Activated naive CD4-positive, alpha-beta T cell treated with anti-CD3 and anti-CD28 coated beads for 36 hours (primary cell): ENCODE results near the gene ZDHHC11B. TPM values are rescaled to one million over a fixed set of nuclear protein-coding genes. Genes with fewer than 3 reads are reported as not detected.
"Not testable (repeated sequence)": the region's sequence is repeated elsewhere in the genome, so short reads cannot be mapped to it uniquely, and the experiment has no call there.

ENCODE experiments used
- CTCF ChIA-PET: fragments of 350-600 bp; sonication (Branson Sonifier 250); formaldehyde crosslinking; loops from one replicate; lab custom pipeline; 2021; ENCODE audit warnings: antibody characterized with exemption; lab: Charles Lee
- DNase-seq: peaks from one replicate; pipeline ENCODE4 v3.0.0-alpha.2; 2020
- H3K27ac Mint-ChIP-seq: one replicate; pipeline ENCODE4 v1.8.0; 2021; ENCODE audit warnings: mild to moderate bottlenecking, mixed read lengths
- H3K27me3 Mint-ChIP-seq: one replicate; pipeline ENCODE4 v1.8.0; 2021; ENCODE audit warnings: low read depth, mixed read lengths
- H3K36me3 Mint-ChIP-seq: one replicate; pipeline ENCODE4 v1.8.0; 2021; ENCODE audit warnings: low read depth, mixed read lengths
- H3K4me1 Mint-ChIP-seq: one replicate; pipeline ENCODE4 v1.8.0; 2021; ENCODE audit warnings: low read depth, mixed read lengths
- H3K4me3 Mint-ChIP-seq: one replicate; pipeline ENCODE4 v1.8.0; 2021; ENCODE audit warnings: mild to moderate bottlenecking, moderate library complexity, mixed read lengths
- H3K9me3 Mint-ChIP-seq: one replicate; pipeline ENCODE4 v1.8.0; 2021; ENCODE audit warnings: mixed read lengths
- intact Hi-C: fragments of 100-400 bp; cut with micrococcal nuclease; formaldehyde crosslinking; loops from one replicate; pipeline ENCODE4 v1.15.1; 2023
- total RNA-seq, 2 experiments: library from RNA; stranded (reverse); gene quantifications; one replicate each; pipeline ENCODE4 v1.2.3, GENCODE V29; 2021

The ZDHHC11B gene
- total RNA-seq, 2 experiments from 2014 or later = not detected

GRCh38 chr5:801472-801871, 16.9 kb upstream of the ZDHHC11B start:
- peaks cover 13% of the 10 kb centered on the region for H3K9me3 Mint-ChIP-seq
- no peak for DNase-seq
- H3K36me3 Mint-ChIP-seq = peaks cover 1% of the 10 kb centered on the region
- H3K4me3 Mint-ChIP-seq = no peak overlapping the region
- no peaks in the 10 kb centered on the region for H3K27me3 Mint-ChIP-seq
- intact Hi-C loops = no loop called here
- CTCF ChIA-PET = no interaction called here
- no peak overlapping the region for H3K27ac Mint-ChIP-seq
- no peaks in the 10 kb centered on the region for H3K4me1 Mint-ChIP-seq

GRCh38 chr5:801055-801454, 16.5 kb upstream of the ZDHHC11B start:
- H3K36me3 Mint-ChIP-seq, DNase-seq, CTCF ChIA-PET, H3K27ac Mint-ChIP-seq, H3K4me3 Mint-ChIP-seq, H3K4me1 Mint-ChIP-seq, H3K27me3 Mint-ChIP-seq, intact Hi-C loops: not testable (repeated sequence)
- H3K9me3 Mint-ChIP-seq = peaks cover 13% of the 10 kb centered on the region

DNA sequence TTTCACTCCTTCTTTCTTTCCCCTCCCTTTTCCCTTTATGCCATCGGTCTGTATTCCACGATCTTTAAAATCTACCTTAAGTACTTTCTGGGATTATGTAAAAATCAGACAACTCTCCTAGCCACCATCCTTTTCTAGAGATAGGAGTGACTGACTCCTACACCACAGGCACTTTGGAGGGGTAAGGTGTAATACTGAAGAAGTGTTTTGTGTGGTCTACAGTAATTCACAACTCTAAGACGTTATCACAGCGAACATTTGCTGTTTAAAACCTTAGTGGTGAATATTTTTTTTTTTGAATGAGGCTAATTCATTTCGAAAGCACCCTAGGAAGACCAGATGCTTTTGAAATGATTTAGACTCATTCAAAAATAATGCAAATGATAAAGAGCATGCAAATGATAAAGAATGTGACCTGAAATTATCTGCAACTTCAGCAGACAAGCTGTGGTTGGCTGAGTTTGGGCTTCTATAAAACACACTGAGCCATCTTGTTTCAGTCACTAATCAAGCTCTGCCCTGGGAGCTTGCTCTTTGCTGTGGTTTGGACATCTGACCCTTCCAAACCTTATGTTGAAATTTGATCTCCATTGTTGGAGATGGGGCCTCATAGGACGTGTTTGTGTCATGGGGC, 14.1 kb upstream of the ZDHHC11B start:
- H3K27me3 Mint-ChIP-seq, DNase-seq, H3K4me1 Mint-ChIP-seq, CTCF ChIA-PET, H3K4me3 Mint-ChIP-seq, H3K36me3 Mint-ChIP-seq, H3K27ac Mint-ChIP-seq, intact Hi-C loops: not testable (repeated sequence)
- peaks cover 16% of the 10 kb centered on the region for H3K9me3 Mint-ChIP-seq

- H3K4me1 Mint-ChIP-seq, H3K4me3 Mint-ChIP-seq, H3K27ac Mint-ChIP-seq, DNase-seq, intact Hi-C loops, CTCF ChIA-PET, H3K27me3 Mint-ChIP-seq, H3K36me3 Mint-ChIP-seq: not testable (repeated sequence)
- H3K9me3 Mint-ChIP-seq = peaks cover 18% of the 10 kb centered on the region
Observed at GRCh38 chr5:797986-798385, 13.5 kb upstream of the ZDHHC11B start.

DNA sequence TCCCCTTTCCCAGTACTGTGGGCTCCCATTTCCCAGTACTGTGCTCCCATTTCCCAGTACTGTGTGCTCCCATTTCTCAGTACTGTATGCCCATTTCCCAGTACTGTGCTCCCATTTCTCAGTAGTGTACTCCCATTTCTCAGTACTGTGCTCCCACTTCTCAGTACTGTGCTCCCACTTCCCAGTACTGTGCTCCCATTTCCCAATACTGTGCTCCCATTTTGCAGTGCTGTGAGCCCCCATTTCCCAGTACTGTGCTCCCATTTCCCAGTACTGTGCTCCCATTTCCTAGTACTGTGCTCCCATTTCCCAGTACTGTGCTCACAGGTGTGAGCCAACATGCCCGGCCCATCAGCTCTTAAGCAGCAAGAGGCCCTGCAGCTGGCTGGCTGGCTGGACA, 11.3 kb upstream of the ZDHHC11B start:
- CTCF ChIA-PET, H3K4me3 Mint-ChIP-seq, H3K36me3 Mint-ChIP-seq, DNase-seq, H3K4me1 Mint-ChIP-seq, H3K27ac Mint-ChIP-seq, intact Hi-C loops, H3K27me3 Mint-ChIP-seq: not testable (repeated sequence)
- peaks cover 14% of the 10 kb centered on the region for H3K9me3 Mint-ChIP-seq

- H3K27ac Mint-ChIP-seq, H3K27me3 Mint-ChIP-seq, H3K4me3 Mint-ChIP-seq, intact Hi-C loops, H3K36me3 Mint-ChIP-seq, H3K4me1 Mint-ChIP-seq, DNase-seq, CTCF ChIA-PET: not testable (repeated sequence)
- peaks cover 22% of the 10 kb centered on the region for H3K9me3 Mint-ChIP-seq
Observed at GRCh38 chr5:794948-795347, 10.4 kb upstream of the ZDHHC11B start.

GRCh38 chr5:788703-789102, 4.2 kb upstream of the ZDHHC11B start:
- H3K4me3 Mint-ChIP-seq, H3K36me3 Mint-ChIP-seq, CTCF ChIA-PET, H3K27ac Mint-ChIP-seq, H3K4me1 Mint-ChIP-seq, DNase-seq, H3K27me3 Mint-ChIP-seq, intact Hi-C loops: not testable (repeated sequence)
- peaks cover 17% of the 10 kb centered on the region for H3K9me3 Mint-ChIP-seq

- H3K27me3 Mint-ChIP-seq, intact Hi-C loops, H3K36me3 Mint-ChIP-seq, H3K4me3 Mint-ChIP-seq, CTCF ChIA-PET, H3K27ac Mint-ChIP-seq, DNase-seq, H3K4me1 Mint-ChIP-seq: not testable (repeated sequence)
- H3K9me3 Mint-ChIP-seq = peaks cover 11% of the 10 kb centered on the region
Observed at GRCh38 chr5:787857-788233, 3.3 kb upstream of the ZDHHC11B start.

DNA sequence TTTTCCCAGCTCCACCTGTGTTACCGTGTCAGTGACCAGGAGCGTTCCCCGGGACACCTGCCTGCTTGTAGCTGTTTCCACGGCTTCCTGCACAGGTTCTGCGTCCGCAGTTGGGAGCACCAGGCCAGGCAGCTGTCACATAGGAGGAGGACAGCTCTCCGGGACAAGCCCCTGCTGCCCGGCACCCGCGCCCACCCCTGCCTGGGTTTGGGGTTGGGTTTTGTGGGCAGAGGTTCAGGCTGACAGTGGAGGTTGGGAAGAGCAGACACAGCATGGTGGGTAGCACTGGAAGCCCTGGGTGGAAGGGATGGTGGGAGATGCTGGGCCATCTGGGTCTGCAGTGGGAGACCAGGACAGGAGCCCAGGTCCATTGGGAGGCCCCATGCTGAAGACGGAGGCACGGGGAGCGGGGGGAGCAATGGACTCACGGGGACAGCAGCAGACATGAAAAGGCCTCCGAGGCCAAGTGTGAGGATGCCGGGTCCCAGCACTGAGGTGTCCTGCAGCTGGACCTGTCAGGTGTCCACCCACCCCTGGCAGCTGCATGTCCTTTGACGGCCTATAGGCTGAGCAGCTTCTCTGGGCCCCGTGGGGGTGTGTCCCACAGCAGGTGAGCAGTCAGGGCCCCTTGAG, 2.8 kb upstream of the ZDHHC11B start:
- CTCF ChIA-PET = not testable (repeated sequence)

DNA sequence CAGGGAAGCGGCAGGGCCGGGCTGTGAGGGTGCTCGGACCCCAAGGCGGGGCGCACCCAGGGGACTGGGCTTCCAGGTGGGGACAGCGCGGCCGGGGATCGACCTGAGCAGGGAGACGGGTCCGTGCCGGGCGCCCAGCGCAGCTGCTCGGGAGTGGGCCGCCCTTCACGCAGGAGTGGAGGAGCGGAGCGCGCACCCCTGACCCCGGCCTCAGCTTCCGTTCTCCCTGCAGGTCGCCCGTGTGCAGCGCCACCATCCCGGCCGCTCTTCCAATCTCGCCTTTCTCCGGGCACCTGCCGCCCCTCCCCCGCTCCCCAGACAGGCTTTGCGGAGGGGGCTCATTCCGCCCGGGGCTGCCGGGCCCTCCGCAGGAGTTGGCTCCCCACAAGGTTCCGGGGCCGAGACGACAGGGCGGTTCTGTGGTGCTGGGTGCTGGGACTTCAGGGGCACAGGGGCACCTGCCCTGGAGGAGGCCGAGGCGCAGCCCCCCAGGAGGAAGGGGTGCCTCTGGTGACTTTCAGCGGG, 714 bp upstream of the ZDHHC11B start:
- H3K9me3 Mint-ChIP-seq, DNase-seq, CTCF ChIA-PET, H3K36me3 Mint-ChIP-seq, H3K4me1 Mint-ChIP-seq, intact Hi-C loops, H3K27me3 Mint-ChIP-seq, H3K27ac Mint-ChIP-seq: not testable (repeated sequence)
- H3K4me3 Mint-ChIP-seq = peak overlapping the region; percentile 65

More for the DNA sequence above, 2.8 kb upstream of the ZDHHC11B start:
- H3K27ac Mint-ChIP-seq, H3K4me1 Mint-ChIP-seq, H3K27me3 Mint-ChIP-seq, intact Hi-C loops, H3K36me3 Mint-ChIP-seq, DNase-seq, H3K4me3 Mint-ChIP-seq: not testable (repeated sequence)
- peaks cover 11% of the 10 kb centered on the region for H3K9me3 Mint-ChIP-seq

DNA sequence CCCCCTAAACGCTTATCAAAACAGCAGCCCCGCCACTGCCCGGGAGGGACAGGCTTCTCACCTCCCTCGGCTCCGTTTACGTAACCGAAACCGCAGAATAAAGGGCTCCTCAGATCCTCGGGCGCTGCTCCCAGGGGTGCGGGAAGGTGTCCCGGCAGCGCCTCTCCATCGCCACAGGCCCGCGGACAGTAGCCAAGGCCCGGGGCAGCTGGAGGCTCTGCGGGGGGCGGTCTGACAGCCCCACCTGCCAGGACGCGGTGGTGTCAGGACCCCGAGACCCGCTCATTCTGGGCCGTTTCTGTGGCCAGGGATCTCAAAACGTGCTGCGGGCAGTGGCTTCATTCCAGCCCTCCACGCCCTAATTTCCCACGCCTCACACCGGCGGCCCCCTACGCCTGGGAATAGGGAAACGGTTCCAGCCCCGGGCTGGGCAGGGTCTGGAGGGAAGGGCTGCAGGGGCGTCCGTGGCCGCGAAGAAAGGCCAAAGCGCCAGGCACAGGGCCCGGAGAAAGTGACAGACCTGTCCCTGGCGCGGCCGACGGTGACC, 575 bp downstream of the ZDHHC11B start:
- peak overlapping the region; percentile 1 for H3K4me3 Mint-ChIP-seq
- H3K4me1 Mint-ChIP-seq, CTCF ChIA-PET, H3K36me3 Mint-ChIP-seq, H3K27ac Mint-ChIP-seq, DNase-seq, H3K27me3 Mint-ChIP-seq, H3K9me3 Mint-ChIP-seq: not testable (repeated sequence)
- intact Hi-C loops = loop anchor here (5.0 kb wide), 1 partner anchor 172 kb away; the partner anchor contains the start of gene CEP72

DNA sequence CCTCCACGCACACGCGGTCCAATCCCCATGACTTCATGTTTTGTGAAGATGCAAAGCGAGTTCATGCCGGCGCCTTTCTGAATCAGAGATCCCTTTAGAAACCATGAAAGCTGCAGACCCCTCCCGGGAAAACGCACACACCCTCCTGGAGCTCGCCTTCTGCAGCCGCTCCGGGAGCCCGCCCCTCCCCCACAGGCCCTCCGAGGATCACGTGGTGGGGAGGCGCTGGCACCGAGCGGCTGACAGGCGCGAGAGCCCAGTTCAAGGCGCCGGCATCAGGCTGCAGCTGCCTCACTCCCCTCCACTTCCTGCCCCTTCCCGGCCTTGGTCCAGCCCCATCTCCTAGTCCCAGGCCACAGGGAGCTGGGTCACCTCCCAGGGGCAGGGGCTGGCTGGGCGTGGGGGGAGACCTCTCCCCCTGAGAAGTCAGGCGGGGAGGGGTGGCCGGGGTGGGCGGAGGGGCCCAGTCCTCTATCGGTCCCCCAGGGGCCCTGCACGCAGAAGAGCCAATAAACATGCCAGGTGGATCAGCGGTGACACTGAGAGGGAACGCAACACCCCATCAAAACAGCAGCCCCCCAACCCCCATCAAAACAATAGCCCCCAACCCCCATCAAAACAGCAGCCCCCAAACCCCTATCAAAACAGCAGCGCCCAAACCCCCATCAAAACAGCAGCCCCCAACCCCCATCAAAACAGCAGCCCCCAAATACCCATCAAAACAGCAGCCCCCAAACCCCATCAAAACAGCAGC, 1.3 kb downstream of the ZDHHC11B start:
- H3K36me3 Mint-ChIP-seq, H3K27me3 Mint-ChIP-seq, H3K27ac Mint-ChIP-seq, H3K4me3 Mint-ChIP-seq, H3K9me3 Mint-ChIP-seq, H3K4me1 Mint-ChIP-seq, CTCF ChIA-PET: not testable (repeated sequence)
- intact Hi-C loops = loop anchor here (5.0 kb wide), 1 partner anchor 171 kb away; the partner anchor contains the start of gene CEP72
- peak; percentile 44 for DNase-seq
